ENCODE measurements around the gene CCDC13. TPM values are rescaled to one million over a fixed set of nuclear protein-coding genes. Genes with fewer than 3 reads are reported as not detected.

Gene CCDC13
- total and polyA plus RNA-seq, 2 of the 13 experiments (the other 11 are each of a cell fraction or from before 2014, with no cell fraction given): 0.22 to 0.51 TPM

DNA sequence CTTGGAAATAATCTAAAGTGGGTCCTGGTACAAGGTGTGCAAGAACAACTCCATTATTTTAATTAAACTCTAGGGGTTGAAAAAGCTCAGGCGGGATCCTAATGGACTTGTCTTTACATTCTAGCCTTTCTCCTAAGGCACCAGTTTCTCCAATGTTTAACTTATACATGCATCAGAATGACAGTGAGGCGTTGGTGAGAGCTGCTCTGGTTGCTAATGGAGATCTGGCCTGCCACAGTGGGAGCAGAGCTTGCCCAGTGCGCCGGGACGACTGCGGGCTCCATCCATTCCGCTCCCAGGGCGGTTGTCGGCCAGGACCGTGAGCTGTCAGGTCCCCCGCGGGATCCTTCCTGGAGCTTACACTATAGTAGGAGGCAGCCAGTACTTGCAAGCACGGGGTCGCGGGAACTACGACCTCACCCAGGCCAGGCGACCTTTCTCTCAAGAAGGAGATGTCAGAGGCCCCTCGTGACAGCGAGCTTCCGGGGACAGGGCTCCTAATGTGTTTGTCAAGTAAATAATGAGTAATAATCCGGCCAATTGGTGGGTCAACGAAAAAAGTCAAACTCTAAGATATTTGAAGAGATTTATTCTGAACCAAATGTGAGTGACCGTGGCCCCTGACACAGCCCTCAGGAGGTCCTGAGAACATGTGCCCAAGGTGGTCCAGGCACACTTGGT, 32.2 kb upstream of the CCDC13 start:
- DNase-seq (ENCODE audit: low spot score) (peak; percentile 82), FAIRE-seq (peak; percentile 67), ATAC-seq (peak; percentile 72)
- H3K4me1 ChIP-seq (ENCODE audit: insufficient read depth, low read length): peaks cover 57% of the 10 kb centered on the region
- peak overlapping the region; percentile 87 to 98 (median 92) for H3K4me3 ChIP-seq (replicated peaks in 1 of 3; ENCODE audit: insufficient read depth in 1 of 3, low read depth in 2 of 3, low read length in 3 of 3)
- intact Hi-C loops (cut with micrococcal nuclease; ENCODE audit: unreplicated experiment): loop anchor here (1.0 kb wide), 1 partner anchor 24 kb away; no protein-coding TSS in a partner anchor
- H3K27ac ChIP-seq (ENCODE audit: extremely low read length, insufficient read depth, low read length): peak overlapping the region; percentile 93
- peak overlapping the region; percentile 97 for H3K9ac ChIP-seq (ENCODE audit: insufficient read depth, low read depth, low read length)
- peaks cover 0 to 5% of the 10 kb centered on the region in 2 experiments; a peak in 1 of 5 replicates for H3K36me3 ChIP-seq (replicated peaks in 1 of 2; ENCODE audit: control insufficient read depth in 1 of 2, insufficient read depth in 2 of 2, low read length in 2 of 2)
- H3K27me3 ChIP-seq (ENCODE audit: control insufficient read depth in 1 of 2, insufficient read depth in 2 of 2, low read length in 2 of 2): no peaks in the 10 kb centered on the region; a peak in 1 of 5 replicates
- ChIA-PET POLR2A (interaction anchor here (0.7 to 5.0 kb wide), 32 partner anchors 9 to 215 kb away, joined by 3 to 105 read pairs (median 8); partner anchors contain the start of genes CYP8B1 and SS18L2), CTCF (ENCODE audit: low intra/inter-chr PET ratio, low total read pairs) (no interaction called here)
- H3K9me3 ChIP-seq (ENCODE audit: low read length): no peaks in the 10 kb centered on the region
- in situ Hi-C loops (cut with HindIII; ENCODE audit: extremely low pct_ligation_motif_present, low pct_unique_long_range_greater_than_20kb): no loop called here
- BruUV-seq (replicated peaks): no TSS peak
- H2AFZ ChIP-seq (ENCODE audit: low read length): no peak overlapping the region
- peak overlapping the region; percentile 92 for H3K4me2 ChIP-seq (ENCODE audit: low read depth, low read length)
- 0 out of 2 replicates have a peak, but pooled peaks cover 3% of the 10 kb centered on the region for H4K20me1 ChIP-seq (ENCODE audit: insufficient read depth, low read length)
- peaks cover 40% of the 10 kb centered on the region for H3K79me2 ChIP-seq (ENCODE audit: insufficient read depth, low read length)
- 3% methylated on average over 13 of the region's 23 CpGs for WGBS (ENCODE audit: low lambda C conversion rate)
- TF ChIP-seq MEF2D (CRISPR knock-in tag; IDR thresholded peaks at IDR 0.05) (peak; percentile 78; the same call in 1 of the 2 replicates), MXD3 (CRISPR knock-in tag; IDR thresholded peaks at IDR 0.05) (peak; percentile 54; the same call in 1 of the 2 replicates), ZNF224 (CRISPR knock-in tag; IDR thresholded peaks at IDR 0.05) (peak; percentile 71; the same call in 1 of the 2 replicates), NR2F2 (IDR thresholded peaks at IDR 0.05; ENCODE audit: borderline replicate concordance, low read depth) (peak; percentile 88), ZBTB49 (CRISPR knock-in tag; IDR thresholded peaks at IDR 0.05; ENCODE audit: borderline replicate concordance) (no peak), ESRRA (CRISPR knock-in tag; IDR thresholded peaks at IDR 0.05; ENCODE audit: low read depth) (no peak), ZNF333 (CRISPR knock-in tag; IDR thresholded peaks at IDR 0.05; ENCODE audit: borderline replicate concordance) (no peak), MEIS2 (CRISPR knock-in tag; IDR thresholded peaks at IDR 0.05) (peak; percentile 84; the same call in 1 of the 2 replicates), HDAC1 (CRISPR knock-in tag; IDR thresholded peaks at IDR 0.05) (peak; percentile 82), SIX4 (CRISPR knock-in tag; IDR thresholded peaks at IDR 0.05) (no peak), CREB1 (IDR thresholded peaks at IDR 0.05) (no peak), CREB1 (CRISPR knock-in tag; IDR thresholded peaks at IDR 0.05) (peak; percentile 48)
- TF ChIP-seq, protein P1, sequence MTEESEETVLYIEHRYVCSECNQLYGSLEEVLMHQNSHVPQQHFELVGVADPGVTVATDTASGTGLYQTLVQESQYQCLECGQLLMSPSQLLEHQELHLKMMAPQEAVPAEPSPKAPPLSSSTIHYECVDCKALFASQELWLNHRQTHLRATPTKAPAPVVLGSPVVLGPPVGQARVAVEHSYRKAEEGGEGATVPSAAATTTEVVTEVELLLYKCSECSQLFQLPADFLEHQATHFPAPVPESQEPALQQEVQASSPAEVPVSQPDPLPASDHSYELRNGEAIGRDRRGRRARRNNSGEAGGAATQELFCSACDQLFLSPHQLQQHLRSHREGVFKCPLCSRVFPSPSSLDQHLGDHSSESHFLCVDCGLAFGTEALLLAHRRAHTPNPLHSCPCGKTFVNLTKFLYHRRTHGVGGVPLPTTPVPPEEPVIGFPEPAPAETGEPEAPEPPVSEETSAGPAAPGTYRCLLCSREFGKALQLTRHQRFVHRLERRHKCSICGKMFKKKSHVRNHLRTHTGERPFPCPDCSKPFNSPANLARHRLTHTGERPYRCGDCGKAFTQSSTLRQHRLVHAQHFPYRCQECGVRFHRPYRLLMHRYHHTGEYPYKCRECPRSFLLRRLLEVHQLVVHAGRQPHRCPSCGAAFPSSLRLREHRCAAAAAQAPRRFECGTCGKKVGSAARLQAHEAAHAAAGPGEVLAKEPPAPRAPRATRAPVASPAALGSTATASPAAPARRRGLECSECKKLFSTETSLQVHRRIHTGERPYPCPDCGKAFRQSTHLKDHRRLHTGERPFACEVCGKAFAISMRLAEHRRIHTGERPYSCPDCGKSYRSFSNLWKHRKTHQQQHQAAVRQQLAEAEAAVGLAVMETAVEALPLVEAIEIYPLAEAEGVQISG (CRISPR knock-in tag; IDR thresholded peaks at IDR 0.05): 0 out of 2 replicates have a peak, but pooled peaks have one; percentile 21
- TF ChIP-seq, protein P2, sequence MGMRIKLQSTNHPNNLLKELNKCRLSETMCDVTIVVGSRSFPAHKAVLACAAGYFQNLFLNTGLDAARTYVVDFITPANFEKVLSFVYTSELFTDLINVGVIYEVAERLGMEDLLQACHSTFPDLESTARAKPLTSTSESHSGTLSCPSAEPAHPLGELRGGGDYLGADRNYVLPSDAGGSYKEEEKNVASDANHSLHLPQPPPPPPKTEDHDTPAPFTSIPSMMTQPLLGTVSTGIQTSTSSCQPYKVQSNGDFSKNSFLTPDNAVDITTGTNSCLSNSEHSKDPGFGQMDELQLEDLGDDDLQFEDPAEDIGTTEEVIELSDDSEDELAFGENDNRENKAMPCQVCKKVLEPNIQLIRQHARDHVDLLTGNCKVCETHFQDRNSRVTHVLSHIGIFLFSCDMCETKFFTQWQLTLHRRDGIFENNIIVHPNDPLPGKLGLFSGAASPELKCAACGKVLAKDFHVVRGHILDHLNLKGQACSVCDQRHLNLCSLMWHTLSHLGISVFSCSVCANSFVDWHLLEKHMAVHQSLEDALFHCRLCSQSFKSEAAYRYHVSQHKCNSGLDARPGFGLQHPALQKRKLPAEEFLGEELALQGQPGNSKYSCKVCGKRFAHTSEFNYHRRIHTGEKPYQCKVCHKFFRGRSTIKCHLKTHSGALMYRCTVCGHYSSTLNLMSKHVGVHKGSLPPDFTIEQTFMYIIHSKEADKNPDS (CRISPR knock-in tag; IDR thresholded peaks at IDR 0.05): peak; percentile 69; the same call in 1 of the 2 replicates

All from HepG2 (cell line).